NB4 (cell line): ENCODE data around the gene FOXRED2.
"Not testable (repeated sequence)": the region's sequence is repeated elsewhere in the genome, so short reads cannot be mapped to it uniquely, and the experiment has no call there.

Experiments used
- DNase-seq: peaks from one replicate; pipeline ENCODE4 v3.0.0; 2010; ENCODE audit warnings: low read depth
- H3K4me3 ChIP-seq: one replicate; pipeline ENCODE4 v1.5.1; 2011; ENCODE audit warnings: mild to moderate bottlenecking, low read depth, low read length, moderate library complexity
- CTCF ChIP-seq: IDR thresholded peaks from one replicate; pipeline ENCODE4 v1.5.1; 2012; ENCODE audit warnings: low read depth, low read length
- MAX ChIP-seq: IDR thresholded peaks from 2 replicates; pipeline ENCODE4 v1.6.1; 2011; ENCODE audit warnings: low read depth, low read length
- MYC ChIP-seq: IDR thresholded peaks from 2 replicates; pipeline ENCODE4 v1.6.1; 2011; ENCODE audit warnings: low read depth, low read length
- POLR2A ChIP-seq: IDR thresholded peaks from 2 replicates; pipeline ENCODE4 v1.6.1; 2011; ENCODE audit warnings: mild to moderate bottlenecking; ENCODE audit not compliant: insufficient read length; ENCODE audit errors: extremely low read depth

FOXRED2 gene

GRCh38 chr22:36540867-36541642, 34.2 kb upstream of the FOXRED2 start:
- H3K4me3 ChIP-seq = no peak overlapping the region
- no peak for TF ChIP-seq MAX
- no peak for TF ChIP-seq MYC
- TF ChIP-seq POLR2A = no peak
- TF ChIP-seq CTCF = no peak
- DNase-seq = no peak

DNA sequence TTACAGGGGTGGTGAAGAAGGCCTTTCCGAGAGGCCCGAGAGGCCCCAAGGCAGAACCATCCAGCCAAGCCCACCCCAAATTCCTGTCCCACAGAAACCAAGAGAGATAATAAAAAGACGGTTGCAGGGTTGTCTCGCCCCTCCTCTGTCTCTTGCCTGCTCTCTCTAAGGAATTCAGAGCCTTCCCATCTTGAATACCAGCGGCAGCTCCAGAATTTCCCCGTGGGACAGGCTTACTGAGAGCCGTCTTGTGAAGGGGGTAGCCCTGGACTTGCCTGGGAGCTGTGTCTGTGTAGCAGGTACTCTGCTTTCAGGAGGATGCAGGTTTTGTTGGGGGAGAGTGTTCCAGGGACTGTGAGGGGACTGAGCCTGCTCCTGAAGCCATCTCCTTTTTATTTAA, 31.7 kb upstream of the FOXRED2 start:
- TF ChIP-seq POLR2A (no peak), MYC (no peak), MAX (no peak), CTCF (no peak)
- no peak overlapping the region for H3K4me3 ChIP-seq
- DNase-seq = no peak

DNA sequence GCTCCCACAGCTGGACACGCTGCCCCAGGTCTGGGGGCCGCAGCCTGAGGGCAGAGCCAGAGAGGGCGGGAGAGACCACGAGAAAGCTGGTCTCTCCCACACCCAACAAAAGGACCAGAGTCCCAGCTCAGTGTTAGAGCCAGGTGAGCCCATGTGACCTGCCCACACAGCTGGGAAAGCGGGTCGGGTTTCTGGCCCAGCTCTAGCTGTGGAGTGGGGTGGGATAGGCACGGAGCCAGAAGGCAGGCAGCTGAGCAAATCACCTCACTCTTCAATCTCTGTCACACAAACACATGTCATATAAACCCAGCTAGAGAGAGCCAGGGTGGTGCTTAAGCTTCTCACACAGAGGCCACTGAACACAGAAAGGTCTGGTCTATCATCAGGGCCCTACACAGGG, 29.9 kb upstream of the FOXRED2 start:
- TF ChIP-seq MYC (no peak), MAX (no peak), CTCF (no peak)
- no peak for DNase-seq
- H3K4me3 ChIP-seq = no peak overlapping the region

GRCh38 chr22:36533320-36533719, 26.5 kb upstream of the FOXRED2 start:
- not testable (repeated sequence) for DNase-seq, H3K4me3 ChIP-seq

GRCh38 chr22:36532466-36532865, 25.6 kb upstream of the FOXRED2 start:
- H3K4me3 ChIP-seq = no peak overlapping the region
- TF ChIP-seq MYC = no peak
- no peak for TF ChIP-seq MAX
- TF ChIP-seq POLR2A = no peak
- TF ChIP-seq CTCF = no peak
- DNase-seq = no peak

DNA sequence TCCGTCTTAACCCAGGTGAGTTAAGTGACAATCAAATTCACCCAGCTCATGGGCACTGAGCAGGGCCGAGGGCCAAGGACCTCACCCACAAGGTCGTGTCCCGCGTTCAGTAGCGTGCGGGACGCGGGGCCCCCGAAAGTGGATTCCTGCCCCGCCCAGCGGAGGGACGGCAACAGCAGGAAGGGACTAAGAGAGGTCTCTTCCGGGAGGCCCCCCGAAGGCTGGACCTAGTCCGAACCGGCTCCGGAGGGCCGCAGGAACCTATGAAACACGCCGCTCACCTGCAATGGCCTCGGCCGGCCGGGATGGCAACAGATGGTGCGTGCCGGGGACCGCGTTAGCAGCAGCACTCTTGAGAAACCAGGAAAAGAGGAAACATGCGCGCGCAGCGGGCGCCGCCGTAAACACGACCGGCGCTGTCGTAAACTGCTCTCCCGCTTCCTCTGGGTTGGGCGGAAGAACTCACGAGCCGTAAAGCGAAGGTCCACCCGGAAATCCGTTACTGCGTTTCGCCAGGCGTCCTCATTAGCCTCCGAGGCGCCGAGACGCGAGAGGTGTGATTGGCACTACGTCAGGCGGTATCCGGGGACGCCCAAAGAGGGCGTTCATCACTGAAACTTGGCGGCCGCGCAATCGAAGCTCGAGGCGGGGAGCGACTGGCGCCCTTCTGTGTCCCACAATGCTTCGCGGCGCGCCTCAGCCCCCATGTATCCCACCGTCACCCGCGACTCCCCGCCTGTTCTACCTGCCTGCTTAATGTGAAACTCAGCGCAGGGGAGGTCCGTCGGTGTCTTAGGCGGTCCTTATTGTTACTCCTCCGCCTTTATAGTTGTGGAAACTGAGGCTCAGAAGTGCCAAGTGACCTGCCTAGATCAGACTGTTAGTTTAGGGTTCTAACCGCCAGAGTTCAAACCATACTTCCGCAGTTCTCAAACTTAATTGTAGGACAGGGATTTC, 22.2 kb upstream of the FOXRED2 start, which contains the start of gene EIF3D:
Gene EIF3D (minus strand): TSS at position 372 of the 957 bp plus-strand sequence. CDS start 3,045 bp downstream, outside the sequence.
- peak; percentile 100 for DNase-seq

More for the DNA sequence above, 22.2 kb upstream of the FOXRED2 start, which contains the start of gene EIF3D:
- peak within 1 kb of the TSS; percentile 79 for H3K4me3 ChIP-seq
- TF ChIP-seq MYC = peak; percentile 93
- peak; percentile 83 for TF ChIP-seq MAX
- TF ChIP-seq CTCF = no peak
- TF ChIP-seq POLR2A = peak; percentile 74
